ENCODE measurements around the gene ALDH1L2. TPM values are rescaled to one million over a fixed set of nuclear protein-coding genes. Genes with fewer than 3 reads are reported as not detected.

The ALDH1L2 gene
- total RNA-seq, 4 donors from 2014 or later = 0.95 to 4.0 (median 1.7) TPM

DNA sequence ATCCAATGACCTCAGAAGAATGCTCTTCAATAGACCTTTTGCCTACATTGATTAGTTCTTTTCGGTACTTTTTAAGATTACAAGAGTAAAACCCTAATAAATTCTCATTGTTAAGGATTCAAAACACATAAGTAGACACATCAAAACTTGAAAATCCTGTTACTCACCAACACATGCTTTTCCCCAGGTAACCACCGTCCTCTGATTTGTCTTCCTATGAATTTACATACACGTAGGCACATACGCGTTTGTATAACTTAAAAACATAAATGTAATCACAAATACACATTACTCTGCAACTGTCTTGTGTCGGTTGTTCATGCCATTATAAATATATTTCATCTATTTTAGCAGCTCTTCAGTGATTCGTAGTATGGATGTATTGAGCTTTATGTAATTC is 22.4 kb upstream of the ALDH1L2 start:
- DNase-seq (no peak), ATAC-seq (no peak)
- H3K4me3 ChIP-seq = peak overlapping the region; percentile 91 to 95 (median 93)
- intact Hi-C loops (cut with DNase I; ENCODE audit: low total_unique reads) = loop anchor here (1.0 to 5.0 kb wide), 4 partner anchors 22 to 1179 kb away; partner anchors contain the start of genes ALDH1L2 and APPL2
- H3K9me3 ChIP-seq = no peaks in the 10 kb centered on the region
- H3K27ac ChIP-seq = peak overlapping the region in 3 of 4 donors; percentile 92 to 98 (median 97)
- no peaks in the 10 kb centered on the region for H3K27me3 ChIP-seq
- TF ChIP-seq, protein P1, sequence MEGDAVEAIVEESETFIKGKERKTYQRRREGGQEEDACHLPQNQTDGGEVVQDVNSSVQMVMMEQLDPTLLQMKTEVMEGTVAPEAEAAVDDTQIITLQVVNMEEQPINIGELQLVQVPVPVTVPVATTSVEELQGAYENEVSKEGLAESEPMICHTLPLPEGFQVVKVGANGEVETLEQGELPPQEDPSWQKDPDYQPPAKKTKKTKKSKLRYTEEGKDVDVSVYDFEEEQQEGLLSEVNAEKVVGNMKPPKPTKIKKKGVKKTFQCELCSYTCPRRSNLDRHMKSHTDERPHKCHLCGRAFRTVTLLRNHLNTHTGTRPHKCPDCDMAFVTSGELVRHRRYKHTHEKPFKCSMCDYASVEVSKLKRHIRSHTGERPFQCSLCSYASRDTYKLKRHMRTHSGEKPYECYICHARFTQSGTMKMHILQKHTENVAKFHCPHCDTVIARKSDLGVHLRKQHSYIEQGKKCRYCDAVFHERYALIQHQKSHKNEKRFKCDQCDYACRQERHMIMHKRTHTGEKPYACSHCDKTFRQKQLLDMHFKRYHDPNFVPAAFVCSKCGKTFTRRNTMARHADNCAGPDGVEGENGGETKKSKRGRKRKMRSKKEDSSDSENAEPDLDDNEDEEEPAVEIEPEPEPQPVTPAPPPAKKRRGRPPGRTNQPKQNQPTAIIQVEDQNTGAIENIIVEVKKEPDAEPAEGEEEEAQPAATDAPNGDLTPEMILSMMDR (IDR thresholded peaks at IDR 0.05 in 4 of 5, conservative IDR thresholded peaks at IDR 0.05 in 1 of 5) = no peak
- no peak for TF ChIP-seq POLR2A (IDR thresholded peaks at IDR 0.05)
- H3K4me1 ChIP-seq = peaks cover 30 to 32% of the 10 kb centered on the region in 2 donors
- in situ Hi-C loops (cut with MboI; ENCODE audit: low sequenced_read_pairs in 4 of 4) = loop anchor here in 1 of 4 donors (25.0 kb wide), 1 partner anchor 1144 kb away; the partner anchor contains the start of gene TDG
- no peaks in the 10 kb centered on the region for H3K36me3 ChIP-seq

DNA sequence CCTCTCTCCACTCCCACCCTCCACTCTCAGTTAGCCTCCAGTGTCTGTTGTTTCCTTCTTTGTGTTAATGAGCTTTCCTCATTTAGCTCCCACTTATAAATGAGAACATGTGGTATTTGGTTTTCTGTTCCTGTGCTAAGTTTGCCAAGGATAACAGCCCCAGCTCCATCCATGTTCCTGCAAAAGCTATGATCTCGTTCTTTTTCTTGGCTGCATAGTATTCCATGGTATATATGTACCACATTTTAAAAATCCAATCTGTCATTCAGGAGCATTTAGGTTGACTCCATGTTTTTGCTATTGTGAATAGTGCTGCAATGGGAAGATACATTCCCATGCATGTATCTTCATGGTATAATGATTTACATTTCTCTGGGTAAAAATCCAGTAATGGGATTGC is 20.5 kb upstream of the ALDH1L2 start:
- Histone ChIP-seq H3K36me3 (no peaks in the 10 kb centered on the region), H3K9me3 (no peaks in the 10 kb centered on the region), H3K4me1 (peaks cover 14 to 21% of the 10 kb centered on the region in 2 donors), H3K27ac (no peak overlapping the region), H3K27me3 (no peaks in the 10 kb centered on the region), H3K4me3 (no peak overlapping the region)
- DNase-seq = no peak
- intact Hi-C loops (cut with DNase I; ENCODE audit: low total_unique reads) (loop anchor here (5.0 kb wide), 2 partner anchors 817 to 1177 kb away; no protein-coding TSS in a partner anchor), in situ Hi-C loops (cut with MboI; ENCODE audit: low sequenced_read_pairs in 4 of 4) (loop anchor here in 1 of 4 donors (25.0 kb wide), 1 partner anchor 1142 kb away; the partner anchor contains the start of gene TDG)
- no peak for TF ChIP-seq POLR2A (IDR thresholded peaks at IDR 0.05)
- TF ChIP-seq, protein P1 (IDR thresholded peaks at IDR 0.05 in 4 of 5, conservative IDR thresholded peaks at IDR 0.05 in 1 of 5) = no peak
- ATAC-seq = no peak

DNA sequence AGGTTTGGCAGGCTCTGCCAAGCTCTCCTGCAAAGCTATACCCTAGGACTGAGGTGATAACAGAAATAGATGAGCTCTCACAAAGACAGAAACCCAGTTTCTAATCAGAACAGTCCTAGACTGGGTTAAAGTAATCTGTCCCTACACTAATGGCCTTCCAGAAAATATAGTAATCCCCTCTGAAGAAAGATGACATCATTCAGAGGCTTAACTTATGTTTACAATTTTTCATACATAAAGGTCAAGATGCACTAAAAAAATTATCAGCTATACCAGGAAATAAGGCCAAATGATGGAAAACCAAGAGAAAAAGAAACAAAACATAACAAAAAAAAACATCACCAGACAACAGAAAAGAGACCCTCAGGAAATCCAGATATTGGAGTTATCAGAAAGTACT is 18.4 kb upstream of the ALDH1L2 start:
- Histone ChIP-seq H3K27ac (no peak overlapping the region), H3K9me3 (no peaks in the 10 kb centered on the region), H3K4me1 (peaks cover 0 to 8% of the 10 kb centered on the region in 2 donors), H3K4me3 (no peak overlapping the region), H3K27me3 (no peaks in the 10 kb centered on the region), H3K36me3 (no peaks in the 10 kb centered on the region)
- TF ChIP-seq, protein P1 (IDR thresholded peaks at IDR 0.05 in 4 of 5, conservative IDR thresholded peaks at IDR 0.05 in 1 of 5) = no peak
- TF ChIP-seq POLR2A (IDR thresholded peaks at IDR 0.05) = no peak
- in situ Hi-C loops (cut with MboI; ENCODE audit: low sequenced_read_pairs in 4 of 4) (loop anchor here in 1 of 4 donors (25.0 kb wide), 1 partner anchor 1140 kb away; the partner anchor contains the start of gene TDG), intact Hi-C loops (cut with DNase I; ENCODE audit: low total_unique reads) (no loop called here)
- ATAC-seq (no peak), DNase-seq (no peak)

DNA sequence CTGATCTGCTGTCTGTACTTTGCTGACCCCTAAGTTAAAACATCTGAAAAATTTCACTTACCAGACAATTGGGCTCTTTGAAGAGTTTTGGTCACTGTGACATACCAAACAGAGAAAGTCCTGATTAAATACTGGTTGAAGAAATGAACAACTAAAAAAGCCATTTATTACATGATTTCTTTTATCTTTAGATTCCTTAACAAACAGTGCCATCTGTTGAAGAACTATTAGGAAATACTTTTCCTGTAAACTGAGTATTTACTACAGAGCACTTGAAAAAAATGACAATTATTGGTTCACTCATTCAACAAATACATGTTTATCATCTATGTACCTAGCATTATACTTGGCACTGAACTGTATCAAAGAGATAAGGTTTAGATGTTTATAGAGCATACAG is 16.7 kb upstream of the ALDH1L2 start:
- intact Hi-C loops (cut with DNase I; ENCODE audit: low total_unique reads) = no loop called here
- H3K9me3 ChIP-seq = no peaks in the 10 kb centered on the region
- H3K4me1 ChIP-seq = no peaks in the 10 kb centered on the region
- no peak for ATAC-seq
- no peak overlapping the region for H3K4me3 ChIP-seq
- H3K27ac ChIP-seq = no peak overlapping the region
- H3K27me3 ChIP-seq = no peaks in the 10 kb centered on the region
- H3K36me3 ChIP-seq = no peaks in the 10 kb centered on the region
- DNase-seq = no peak
- in situ Hi-C loops (cut with MboI; ENCODE audit: low sequenced_read_pairs in 4 of 4) = loop anchor here in 1 of 4 donors (25.0 kb wide), 1 partner anchor 1139 kb away; the partner anchor contains the start of gene TDG
- TF ChIP-seq POLR2A (IDR thresholded peaks at IDR 0.05) = no peak
- TF ChIP-seq, protein P1 (IDR thresholded peaks at IDR 0.05 in 4 of 5, conservative IDR thresholded peaks at IDR 0.05 in 1 of 5) = no peak

All from gastrocnemius medialis (tissue), 4 donors.